Tibial artery (tissue), 4 donors: ENCODE data around the gene CDHR3.

Experiments
- DNase-seq, 2 donors: peaks; one replicate each; pipeline ENCODE4 v3.0.0-alpha.2; 2019
- H3K27ac ChIP-seq, 2 donors: fragments of 200-600 bp; sonication (generic) in 1 of 2; 1 replicate in 1 of 2; 2 replicates in 1 of 2; pipeline ENCODE4 v1.5.1; 2018 to 2019; ENCODE audit warnings: mild to moderate bottlenecking in 1 of 2
- H3K27me3 ChIP-seq, 2 donors: fragments of 200-600 bp; sonication (generic) in 1 of 2; one replicate each; pipeline versions ENCODE4 v1.5.1 to v1.6.0; 2016 to 2019
- H3K36me3 ChIP-seq, 3 donors: fragments of 200-600 bp; sonication (generic) in 2 of 3; one replicate each; pipeline ENCODE4 v1.5.1; 2016 to 2019; ENCODE audit warnings: mild to moderate bottlenecking in 2 of 3
- H3K4me1 ChIP-seq, 4 donors: fragments of 200-600 bp; sonication (generic) in 2 of 4; 1 replicate in 3 of 4; 2 replicates in 1 of 4; pipeline ENCODE4 v1.5.1; 2016 to 2019
- H3K4me3 ChIP-seq, 2 donors: fragments of 200-600 bp; sonication (generic) in 1 of 2; 1 replicate in 1 of 2; 2 replicates in 1 of 2; pipeline ENCODE4 v1.5.1; 2018 to 2019; ENCODE audit warnings: mild to moderate bottlenecking in 2 of 2
- H3K9me3 ChIP-seq, 3 donors: fragments of 200-600 bp; sonication (generic) in 1 of 3; one replicate each; pipeline ENCODE4 v1.5.1; 2016 to 2019
- intact Hi-C: fragments of 100-400 bp; cut with DNase I; formaldehyde crosslinking; loops from one replicate; pipeline ENCODE4 v1.15.0; 2023; ENCODE audit warnings: low total_unique reads
- TF ChIP-seq, protein P1 (sequence below), 2 experiments: fragments of 200-600 bp in 1 of 2; fragments of 450-650 bp in 1 of 2; IDR thresholded peaks; one replicate each; pipeline ENCODE4 v1.5.1; 2017 to 2019; ENCODE audit warnings: antibody characterized with exemption in 2 of 2, mild to moderate bottlenecking in 1 of 2, moderate library complexity in 1 of 2

CDHR3 gene, protein sequence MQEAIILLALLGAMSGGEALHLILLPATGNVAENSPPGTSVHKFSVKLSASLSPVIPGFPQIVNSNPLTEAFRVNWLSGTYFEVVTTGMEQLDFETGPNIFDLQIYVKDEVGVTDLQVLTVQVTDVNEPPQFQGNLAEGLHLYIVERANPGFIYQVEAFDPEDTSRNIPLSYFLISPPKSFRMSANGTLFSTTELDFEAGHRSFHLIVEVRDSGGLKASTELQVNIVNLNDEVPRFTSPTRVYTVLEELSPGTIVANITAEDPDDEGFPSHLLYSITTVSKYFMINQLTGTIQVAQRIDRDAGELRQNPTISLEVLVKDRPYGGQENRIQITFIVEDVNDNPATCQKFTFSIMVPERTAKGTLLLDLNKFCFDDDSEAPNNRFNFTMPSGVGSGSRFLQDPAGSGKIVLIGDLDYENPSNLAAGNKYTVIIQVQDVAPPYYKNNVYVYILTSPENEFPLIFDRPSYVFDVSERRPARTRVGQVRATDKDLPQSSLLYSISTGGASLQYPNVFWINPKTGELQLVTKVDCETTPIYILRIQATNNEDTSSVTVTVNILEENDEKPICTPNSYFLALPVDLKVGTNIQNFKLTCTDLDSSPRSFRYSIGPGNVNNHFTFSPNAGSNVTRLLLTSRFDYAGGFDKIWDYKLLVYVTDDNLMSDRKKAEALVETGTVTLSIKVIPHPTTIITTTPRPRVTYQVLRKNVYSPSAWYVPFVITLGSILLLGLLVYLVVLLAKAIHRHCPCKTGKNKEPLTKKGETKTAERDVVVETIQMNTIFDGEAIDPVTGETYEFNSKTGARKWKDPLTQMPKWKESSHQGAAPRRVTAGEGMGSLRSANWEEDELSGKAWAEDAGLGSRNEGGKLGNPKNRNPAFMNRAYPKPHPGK

DNA sequence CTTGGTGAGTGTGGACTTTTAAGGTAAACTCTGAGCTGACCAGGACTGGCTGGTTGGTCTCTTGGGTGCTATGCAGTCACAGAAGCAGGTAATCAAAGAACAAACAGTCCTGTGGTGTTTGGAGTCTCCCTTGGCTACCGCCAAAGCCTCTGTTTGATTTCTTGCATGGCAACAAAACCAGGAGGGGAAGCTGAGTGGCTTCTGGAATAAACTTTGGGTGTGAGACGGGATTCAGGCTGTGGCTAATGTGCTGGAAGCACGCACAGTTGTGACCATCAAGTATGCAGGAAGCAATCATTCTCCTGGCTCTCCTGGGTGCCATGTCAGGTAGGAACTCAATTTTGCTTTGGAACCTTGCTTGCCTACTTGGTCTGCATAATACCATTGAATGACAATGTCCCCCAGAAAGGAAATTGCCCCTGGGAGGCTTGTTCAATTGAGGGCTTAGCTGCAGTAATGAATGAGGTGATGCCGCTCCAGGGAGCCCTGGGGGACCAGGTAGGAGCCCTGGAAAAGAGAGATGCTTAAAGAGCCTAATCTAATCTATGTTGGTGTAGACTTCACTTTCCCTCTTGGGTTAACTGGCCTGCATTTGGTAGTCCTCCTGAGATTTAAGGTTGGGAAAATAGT lies at the start of gene CDHR3:
CDHR3 (plus strand) TSS at position 227 of the 630 bp plus-strand sequence; CDS start at position 282, 55 bp downstream.
- H3K4me3 ChIP-seq, result no peak within 1 kb of the TSS
- no peak within 1 kb of the TSS for H3K27ac ChIP-seq
- no peak for DNase-seq

DNA sequence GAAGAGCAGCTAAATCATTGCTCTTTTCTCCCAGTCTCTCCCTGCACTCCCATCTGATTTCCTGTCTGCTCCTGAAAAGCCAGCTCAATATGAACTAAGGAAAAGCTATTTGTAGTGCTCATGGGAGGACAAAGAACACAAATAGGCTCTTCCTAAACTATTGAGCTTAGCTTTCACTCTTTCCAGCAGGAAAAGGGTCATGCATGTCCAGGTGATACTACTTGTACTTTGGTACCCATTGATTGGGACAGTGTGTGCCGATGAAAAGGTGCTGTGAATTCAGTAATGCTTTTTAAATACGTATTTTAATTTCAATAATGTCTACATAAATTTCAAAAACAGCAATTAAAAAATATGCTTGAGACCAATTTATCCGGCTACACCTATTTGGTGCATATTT lies 49.1 kb upstream of the CDHR3 start:
- no peak for DNase-seq
- H3K36me3 ChIP-seq, result peaks cover 7 to 17% (median 14%) of the 10 kb centered on the region in 3 donors
- H3K4me1 ChIP-seq, result no peaks in the 10 kb centered on the region
- H3K27ac ChIP-seq, result no peak overlapping the region
- TF ChIP-seq, protein P1, sequence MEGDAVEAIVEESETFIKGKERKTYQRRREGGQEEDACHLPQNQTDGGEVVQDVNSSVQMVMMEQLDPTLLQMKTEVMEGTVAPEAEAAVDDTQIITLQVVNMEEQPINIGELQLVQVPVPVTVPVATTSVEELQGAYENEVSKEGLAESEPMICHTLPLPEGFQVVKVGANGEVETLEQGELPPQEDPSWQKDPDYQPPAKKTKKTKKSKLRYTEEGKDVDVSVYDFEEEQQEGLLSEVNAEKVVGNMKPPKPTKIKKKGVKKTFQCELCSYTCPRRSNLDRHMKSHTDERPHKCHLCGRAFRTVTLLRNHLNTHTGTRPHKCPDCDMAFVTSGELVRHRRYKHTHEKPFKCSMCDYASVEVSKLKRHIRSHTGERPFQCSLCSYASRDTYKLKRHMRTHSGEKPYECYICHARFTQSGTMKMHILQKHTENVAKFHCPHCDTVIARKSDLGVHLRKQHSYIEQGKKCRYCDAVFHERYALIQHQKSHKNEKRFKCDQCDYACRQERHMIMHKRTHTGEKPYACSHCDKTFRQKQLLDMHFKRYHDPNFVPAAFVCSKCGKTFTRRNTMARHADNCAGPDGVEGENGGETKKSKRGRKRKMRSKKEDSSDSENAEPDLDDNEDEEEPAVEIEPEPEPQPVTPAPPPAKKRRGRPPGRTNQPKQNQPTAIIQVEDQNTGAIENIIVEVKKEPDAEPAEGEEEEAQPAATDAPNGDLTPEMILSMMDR (IDR thresholded peaks at IDR 0.05), result no peak
- H3K4me3 ChIP-seq, result no peak overlapping the region
- no peaks in the 10 kb centered on the region for H3K27me3 ChIP-seq
- H3K9me3 ChIP-seq, result no peaks in the 10 kb centered on the region
- intact Hi-C loops, result no loop called here

More for the DNA sequence above, at the start of gene CDHR3:
- intact Hi-C loops, result no loop called here
- Histone ChIP-seq H3K27me3 (peaks cover 0 to 3% of the 10 kb centered on the region in 2 donors), H3K9me3 (no peaks in the 10 kb centered on the region), H3K36me3 (no peaks in the 10 kb centered on the region), H3K4me1 (no peaks in the 10 kb centered on the region)
- TF ChIP-seq, protein P1 (IDR thresholded peaks at IDR 0.05), result no peak

DNA sequence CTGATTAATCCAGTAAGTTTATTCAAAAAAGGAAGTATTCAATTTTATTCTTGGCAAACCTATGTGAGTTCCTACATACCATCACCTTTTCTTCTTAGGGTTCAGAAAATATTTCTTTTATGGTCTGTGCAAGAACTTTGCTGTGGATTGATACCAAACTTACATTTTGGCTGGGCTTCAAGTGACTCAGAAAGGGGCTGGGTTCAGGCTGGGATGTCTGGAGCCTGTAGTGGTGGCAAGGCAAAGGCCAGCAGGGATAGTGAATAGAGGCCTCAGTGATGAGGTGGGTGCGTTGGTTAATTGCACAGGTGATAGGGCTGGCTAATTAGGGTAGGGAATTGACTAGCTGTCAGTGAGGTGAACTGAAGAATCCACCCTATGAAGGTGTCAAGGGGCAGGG lies 46.5 kb upstream of the CDHR3 start:
- peaks cover 0 to 8% (median 1%) of the 10 kb centered on the region in 3 donors for H3K36me3 ChIP-seq
- no peak overlapping the region for H3K4me3 ChIP-seq
- no peaks in the 10 kb centered on the region for H3K4me1 ChIP-seq
- TF ChIP-seq, protein P1 (IDR thresholded peaks at IDR 0.05), result no peak
- no peaks in the 10 kb centered on the region for H3K27me3 ChIP-seq
- H3K9me3 ChIP-seq, result no peaks in the 10 kb centered on the region
- DNase-seq, result no peak
- intact Hi-C loops, result no loop called here
- no peak overlapping the region for H3K27ac ChIP-seq

DNA sequence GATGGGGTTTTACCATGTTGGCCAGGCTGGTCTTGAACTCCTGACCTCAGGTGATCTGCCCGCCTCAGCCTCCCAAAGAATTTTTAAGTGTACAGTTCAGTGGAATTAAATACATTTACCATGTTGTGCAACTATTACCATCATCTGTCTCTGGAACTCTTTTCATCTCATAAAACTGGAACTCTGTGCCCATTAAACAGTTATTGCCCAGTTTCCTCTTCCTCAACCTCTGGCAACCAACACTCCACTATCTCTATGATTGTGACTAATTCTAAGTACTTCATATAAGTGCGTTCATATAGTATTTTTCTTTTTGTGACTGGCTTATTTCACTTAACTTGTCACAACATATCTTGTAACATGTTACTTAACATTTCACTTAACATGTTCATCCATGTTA lies 45.4 kb upstream of the CDHR3 start:
- Histone ChIP-seq H3K9me3 (no peaks in the 10 kb centered on the region), H3K4me3 (no peak overlapping the region), H3K4me1 (no peaks in the 10 kb centered on the region), H3K36me3 (peaks cover 0 to 5% (median 0%) of the 10 kb centered on the region in 3 donors), H3K27ac (no peak overlapping the region), H3K27me3 (no peaks in the 10 kb centered on the region)
- no peak for DNase-seq
- intact Hi-C loops, result no loop called here
- TF ChIP-seq, protein P1 (IDR thresholded peaks at IDR 0.05), result no peak

DNA sequence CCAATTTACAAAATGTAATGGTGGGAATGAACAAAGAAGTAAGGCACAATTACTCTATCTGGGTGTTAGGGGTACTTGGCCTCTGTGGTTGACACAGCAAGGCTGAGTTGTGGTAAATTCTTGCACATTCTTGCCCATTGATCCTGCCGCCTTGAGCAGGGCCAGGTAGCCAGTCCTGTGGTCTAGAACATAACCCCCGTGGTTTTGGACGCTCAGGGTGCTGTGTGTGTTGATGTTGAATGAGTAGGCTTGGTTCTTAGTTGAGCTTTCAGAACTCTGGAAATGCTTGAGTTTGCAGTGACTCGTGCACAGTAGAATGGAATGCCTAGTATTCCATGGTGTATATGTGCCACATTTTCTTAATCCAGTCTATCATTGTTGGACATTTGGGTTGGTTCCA lies 42.3 kb upstream of the CDHR3 start:
- peaks cover 0 to 7% (median 5%) of the 10 kb centered on the region in 3 donors for H3K36me3 ChIP-seq
- no peak overlapping the region for H3K27ac ChIP-seq
- no peak for DNase-seq
- intact Hi-C loops, result no loop called here
- H3K9me3 ChIP-seq, result no peaks in the 10 kb centered on the region
- TF ChIP-seq, protein P1 (IDR thresholded peaks at IDR 0.05), result no peak
- H3K4me3 ChIP-seq, result no peak overlapping the region
- H3K27me3 ChIP-seq, result no peaks in the 10 kb centered on the region
- no peaks in the 10 kb centered on the region for H3K4me1 ChIP-seq
